Activated naive CD4-positive, alpha-beta T cell treated with anti-CD3 and anti-CD28 coated beads, Interleukin-2, amount 10 ng/mL, durations not matched to agents 7 days and 5 days (primary cell): ENCODE data around the gene DAZAP1.
"Not testable (repeated sequence)": the region's sequence is repeated elsewhere in the genome, so short reads cannot be mapped to it uniquely, and the experiment has no call there.

Experiments used
- CTCF ChIA-PET: fragments of 350-600 bp; sonication (Branson Sonifier 250); formaldehyde crosslinking; loops from one replicate; lab custom pipeline; 2021; ENCODE audit warnings: antibody characterized with exemption; lab: Charles Lee
- DNase-seq: peaks from one replicate; pipeline ENCODE4 v3.0.0-alpha.2; 2020
- H3K27ac Mint-ChIP-seq: one replicate; pipeline ENCODE4 v1.8.0; 2021; ENCODE audit warnings: mild to moderate bottlenecking, moderate library complexity, mixed read lengths
- H3K27me3 Mint-ChIP-seq: one replicate; pipeline ENCODE4 v1.8.0; 2021; ENCODE audit warnings: mild to moderate bottlenecking, mixed read lengths
- H3K36me3 Mint-ChIP-seq: one replicate; pipeline ENCODE4 v1.8.0; 2021; ENCODE audit warnings: mixed read lengths
- H3K4me1 Mint-ChIP-seq: one replicate; pipeline ENCODE4 v1.8.0; 2021; ENCODE audit warnings: mixed read lengths
- H3K4me3 Mint-ChIP-seq: one replicate; pipeline ENCODE4 v1.8.0; 2021; ENCODE audit warnings: mild to moderate bottlenecking, moderate library complexity, mixed read lengths
- H3K9me3 Mint-ChIP-seq: one replicate; pipeline ENCODE4 v1.8.0; 2021; ENCODE audit warnings: mixed read lengths

The DAZAP1 gene

DNA sequence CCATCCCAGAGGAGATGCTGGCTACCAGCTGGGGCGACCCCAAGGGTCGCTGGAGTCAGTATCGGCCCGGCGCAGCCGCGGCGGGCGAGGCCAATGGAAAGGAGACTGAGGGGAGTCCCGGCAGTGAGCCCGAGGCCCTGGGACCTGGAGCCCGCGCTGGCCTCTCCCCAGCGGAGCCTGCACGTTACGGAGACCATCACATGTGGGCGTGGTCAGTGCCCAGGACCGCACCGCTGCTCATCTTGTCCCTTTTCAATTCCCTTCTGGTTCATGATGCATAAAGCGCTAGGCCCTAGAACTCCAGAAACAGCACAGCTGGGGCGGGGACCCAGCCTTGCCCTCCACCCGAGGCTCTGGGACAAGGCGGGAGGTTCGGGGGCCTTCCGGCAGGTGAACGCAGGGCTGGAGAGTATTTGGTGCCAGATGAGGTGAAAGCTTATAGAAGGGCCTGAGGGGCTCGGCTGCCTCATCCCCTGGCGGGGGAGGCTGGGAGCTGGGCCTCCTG lies 63.7 kb downstream of the DAZAP1 start:
- H3K4me3 Mint-ChIP-seq: peak overlapping the region; percentile 66
- no peaks in the 10 kb centered on the region for H3K36me3 Mint-ChIP-seq
- DNase-seq: peak; percentile 54
- no peaks in the 10 kb centered on the region for H3K9me3 Mint-ChIP-seq
- CTCF ChIA-PET: interaction anchor here (0.6 kb wide), 1 partner anchor 205 kb away, joined by 3 read pairs; no protein-coding TSS in a partner anchor
- no peak overlapping the region for H3K27ac Mint-ChIP-seq
- peaks cover 20% of the 10 kb centered on the region for H3K4me1 Mint-ChIP-seq
- H3K27me3 Mint-ChIP-seq: peaks cover 72% of the 10 kb centered on the region

- Mint-ChIP-seq H3K27me3 (peaks cover 66% of the 10 kb centered on the region), H3K9me3 (no peaks in the 10 kb centered on the region), H3K4me1 (peaks cover 21% of the 10 kb centered on the region), H3K36me3 (no peaks in the 10 kb centered on the region), H3K27ac (no peak overlapping the region), H3K4me3 (no peak overlapping the region)
- CTCF ChIA-PET: interaction anchor here (0.6 kb wide), 1 partner anchor 205 kb away, joined by 3 read pairs; no protein-coding TSS in a partner anchor
- peak; percentile 45 for DNase-seq
Observed at GRCh38 chr19:1471515-1472160, 64.3 kb downstream of the DAZAP1 start.

DNA sequence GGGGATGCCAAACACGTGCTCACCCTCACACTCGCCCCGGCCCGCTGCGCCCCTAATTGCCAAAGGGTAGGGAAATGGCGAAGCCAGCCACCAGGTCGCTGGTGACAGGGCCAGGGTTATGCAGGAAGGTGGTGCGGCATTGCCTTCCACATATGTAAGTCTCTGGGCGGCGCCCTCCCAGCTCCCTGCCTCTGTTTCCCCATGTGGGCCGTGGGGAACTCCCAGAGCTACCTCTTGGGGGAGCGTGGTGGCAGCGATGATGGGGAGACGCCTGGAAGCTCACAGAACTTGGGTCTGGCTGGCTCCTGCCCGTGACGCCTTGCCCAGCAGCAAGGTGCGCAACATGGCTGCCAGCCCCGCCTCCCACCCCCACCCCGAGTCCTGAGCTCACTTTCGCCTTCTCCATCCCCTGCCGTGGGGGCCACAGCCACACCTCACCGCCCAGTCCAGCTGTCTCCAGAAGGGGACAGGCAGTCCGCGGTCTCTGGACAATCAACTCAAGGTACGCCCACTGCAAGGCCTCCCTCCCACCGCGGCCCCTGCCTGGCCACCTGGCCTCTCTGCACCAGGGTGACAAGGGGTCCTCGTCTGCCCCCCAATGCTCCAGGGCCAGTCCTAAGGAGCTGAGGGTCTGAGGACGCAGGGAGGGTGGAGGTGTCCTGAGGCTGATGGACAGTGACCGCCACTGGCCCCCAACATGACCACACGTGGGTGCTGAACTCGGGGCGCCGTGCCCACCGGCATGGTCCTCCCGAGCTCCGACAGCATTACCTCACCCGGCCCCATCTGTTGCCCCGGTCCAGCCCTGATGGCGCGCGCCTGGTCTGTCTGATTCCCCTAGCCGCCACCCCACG lies 65.1 kb downstream of the DAZAP1 start:
- H3K4me3 Mint-ChIP-seq: no peak overlapping the region
- no peaks in the 10 kb centered on the region for H3K9me3 Mint-ChIP-seq
- no peak for DNase-seq
- no peak overlapping the region for H3K27ac Mint-ChIP-seq
- H3K4me1 Mint-ChIP-seq: peaks cover 26% of the 10 kb centered on the region
- peaks cover 3% of the 10 kb centered on the region for H3K36me3 Mint-ChIP-seq
- CTCF ChIA-PET: interaction anchor here (0.7 kb wide), 1 partner anchor 27 kb away, joined by 3 read pairs; no protein-coding TSS in a partner anchor
- H3K27me3 Mint-ChIP-seq: peaks cover 58% of the 10 kb centered on the region

GRCh38 chr19:1473085-1473851 lies 65.9 kb downstream of the DAZAP1 start:
- no peak for DNase-seq
- H3K27me3 Mint-ChIP-seq: peaks cover 50% of the 10 kb centered on the region
- H3K36me3 Mint-ChIP-seq: peaks cover 4% of the 10 kb centered on the region
- H3K4me3 Mint-ChIP-seq: no peak overlapping the region
- H3K27ac Mint-ChIP-seq: no peak overlapping the region
- CTCF ChIA-PET: no interaction called here
- H3K9me3 Mint-ChIP-seq: no peaks in the 10 kb centered on the region
- peaks cover 31% of the 10 kb centered on the region for H3K4me1 Mint-ChIP-seq

DNA sequence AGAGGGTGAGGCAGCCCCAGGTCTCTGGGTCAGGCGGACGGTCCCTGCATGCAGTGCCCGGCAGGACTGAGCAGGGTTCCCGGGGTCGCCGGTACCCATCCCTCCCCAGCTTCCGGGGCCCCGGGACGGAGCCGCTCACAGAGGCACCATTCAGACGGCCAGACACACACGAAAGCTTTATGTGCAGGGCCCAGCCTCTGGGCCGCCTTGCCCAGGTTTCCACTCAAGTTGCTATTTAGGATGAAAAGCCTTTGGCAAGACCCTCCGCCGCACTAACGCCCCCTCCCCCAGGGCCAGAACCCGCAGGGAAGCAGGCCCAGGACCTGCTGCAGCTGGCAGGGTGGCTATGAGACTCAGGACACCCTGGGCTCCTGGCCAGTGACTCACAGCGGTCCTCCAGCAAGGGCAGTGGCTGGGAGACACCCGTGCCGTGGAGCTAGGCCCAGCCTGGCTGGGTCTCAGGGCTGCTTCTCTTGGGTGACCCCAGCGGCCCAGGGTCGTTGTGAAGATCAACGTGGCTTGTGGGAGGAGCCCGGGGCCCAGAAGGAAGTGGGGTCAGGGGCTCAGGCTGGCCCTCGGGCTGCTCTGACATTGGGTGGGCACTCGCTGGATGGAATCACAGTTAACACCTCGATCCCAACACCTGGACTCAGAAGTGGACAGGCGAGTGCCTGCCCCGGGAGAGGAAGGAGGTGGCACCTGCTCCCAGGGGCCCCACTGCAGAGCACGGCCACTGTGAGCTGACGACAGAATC lies 66.8 kb downstream of the DAZAP1 start:
- CTCF ChIA-PET: no interaction called here
- H3K36me3 Mint-ChIP-seq: peaks cover 6% of the 10 kb centered on the region
- no peak for DNase-seq
- peaks cover 44% of the 10 kb centered on the region for H3K27me3 Mint-ChIP-seq
- no peaks in the 10 kb centered on the region for H3K9me3 Mint-ChIP-seq
- no peak overlapping the region for H3K27ac Mint-ChIP-seq
- peaks cover 33% of the 10 kb centered on the region for H3K4me1 Mint-ChIP-seq
- H3K4me3 Mint-ChIP-seq: no peak overlapping the region

DNA sequence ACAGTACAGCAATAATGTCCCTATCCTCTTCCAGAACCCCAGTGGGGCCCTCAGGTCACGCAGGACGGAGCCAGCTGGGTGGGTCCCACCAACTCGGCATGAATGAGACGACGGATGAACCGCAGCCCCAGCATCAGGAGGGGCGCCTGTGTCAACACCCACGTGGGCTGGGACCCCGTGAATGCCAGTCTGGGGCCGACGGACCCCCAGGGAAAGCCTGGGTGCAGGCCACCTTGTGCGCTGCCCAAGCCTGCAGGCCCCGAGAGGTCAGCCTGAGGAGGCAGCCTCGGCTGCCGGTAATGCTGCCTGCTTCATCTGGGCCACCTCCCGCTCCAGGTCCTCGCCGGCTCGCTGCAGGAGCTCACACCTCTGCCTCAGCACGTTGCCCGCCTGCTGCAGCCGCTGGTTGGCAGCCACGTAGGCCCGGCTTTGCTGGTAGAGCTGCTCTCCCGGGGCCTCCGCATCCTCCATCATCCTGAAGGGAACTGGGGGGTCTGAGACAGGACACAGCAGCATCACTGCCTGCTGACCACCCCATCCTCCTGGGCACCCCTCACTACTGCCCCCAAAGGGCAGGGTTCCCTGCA lies 67.5 kb downstream of the DAZAP1 start:
- DNase-seq: no peak
- Mint-ChIP-seq H3K4me3 (no peak overlapping the region), H3K36me3 (peaks cover 6% of the 10 kb centered on the region), H3K27ac (no peak overlapping the region), H3K9me3 (no peaks in the 10 kb centered on the region), H3K27me3 (peaks cover 45% of the 10 kb centered on the region), H3K4me1 (peaks cover 39% of the 10 kb centered on the region)
- CTCF ChIA-PET: interaction anchor here (1.2 kb wide), 1 partner anchor 28 kb away, joined by 4 read pairs; no protein-coding TSS in a partner anchor

DNA sequence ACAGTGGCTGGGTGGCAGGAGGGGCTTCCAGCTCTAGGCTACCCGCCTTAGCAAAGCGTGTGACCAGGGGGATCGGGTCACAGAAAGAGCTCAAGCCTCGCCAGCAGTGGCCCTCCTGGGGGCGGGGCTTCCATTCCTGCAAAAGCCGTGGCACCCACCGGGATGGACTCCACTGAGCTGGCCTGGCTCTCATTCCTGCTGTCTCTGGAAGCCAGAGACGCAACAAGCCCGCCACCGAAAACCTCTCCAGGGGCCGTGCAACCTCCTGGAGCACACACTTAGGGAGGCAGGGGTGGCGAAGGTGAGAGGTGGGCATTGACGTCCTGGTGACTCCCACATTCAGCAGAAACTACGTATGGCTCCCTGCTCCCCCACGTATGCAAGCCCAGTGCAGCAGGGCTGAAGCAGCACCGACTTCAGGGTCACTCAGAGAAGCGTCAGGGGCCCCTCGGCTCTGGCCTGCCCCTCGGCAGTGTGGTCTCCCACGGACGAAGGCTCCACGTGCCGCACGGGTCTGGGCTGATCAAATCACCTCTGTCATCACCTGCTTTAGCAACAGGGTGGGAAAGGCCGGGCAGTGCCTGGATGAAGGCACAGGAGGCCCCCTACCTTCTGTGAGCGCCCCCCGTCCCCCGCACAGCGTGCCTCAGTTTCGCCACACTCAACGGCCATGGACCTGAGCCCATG lies 68.5 kb downstream of the DAZAP1 start:
- Mint-ChIP-seq H3K9me3 (no peaks in the 10 kb centered on the region), H3K4me1 (peaks cover 39% of the 10 kb centered on the region), H3K4me3 (no peak overlapping the region), H3K36me3 (peaks cover 6% of the 10 kb centered on the region), H3K27ac (no peak overlapping the region), H3K27me3 (peaks cover 40% of the 10 kb centered on the region)
- CTCF ChIA-PET: interaction anchor here (1.2 kb wide), 1 partner anchor 27 kb away, joined by 4 read pairs; no protein-coding TSS in a partner anchor
- no peak for DNase-seq

DNA sequence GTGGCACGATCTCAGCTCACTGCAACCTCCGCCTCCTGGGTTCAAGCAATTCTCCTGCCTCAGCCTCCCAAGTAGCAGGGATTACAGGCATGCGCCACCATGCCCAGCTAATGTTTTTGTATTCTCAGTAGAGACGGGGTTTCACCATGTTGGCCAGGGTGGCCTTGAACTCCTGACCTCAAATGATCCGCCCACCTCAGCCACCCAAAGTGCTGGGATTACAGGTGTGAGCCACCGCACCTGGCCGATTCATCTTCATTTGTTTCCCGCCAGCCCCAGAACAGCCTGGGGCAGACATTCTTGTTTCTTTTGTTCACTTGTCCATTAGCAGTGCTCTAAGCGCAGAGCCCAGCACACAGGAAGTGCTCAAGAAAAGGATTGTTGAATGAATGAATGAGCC lies 69.7 kb downstream of the DAZAP1 start:
- not testable (repeated sequence) for H3K27ac Mint-ChIP-seq, H3K36me3 Mint-ChIP-seq, H3K9me3 Mint-ChIP-seq, DNase-seq
- Mint-ChIP-seq H3K4me3 (peak overlapping the region; percentile 41), H3K4me1 (peaks cover 29% of the 10 kb centered on the region), H3K27me3 (peaks cover 33% of the 10 kb centered on the region)
- CTCF ChIA-PET: interaction anchor here (0.7 kb wide), 1 partner anchor 301 kb away, joined by 3 read pairs; no protein-coding TSS in a partner anchor

DNA sequence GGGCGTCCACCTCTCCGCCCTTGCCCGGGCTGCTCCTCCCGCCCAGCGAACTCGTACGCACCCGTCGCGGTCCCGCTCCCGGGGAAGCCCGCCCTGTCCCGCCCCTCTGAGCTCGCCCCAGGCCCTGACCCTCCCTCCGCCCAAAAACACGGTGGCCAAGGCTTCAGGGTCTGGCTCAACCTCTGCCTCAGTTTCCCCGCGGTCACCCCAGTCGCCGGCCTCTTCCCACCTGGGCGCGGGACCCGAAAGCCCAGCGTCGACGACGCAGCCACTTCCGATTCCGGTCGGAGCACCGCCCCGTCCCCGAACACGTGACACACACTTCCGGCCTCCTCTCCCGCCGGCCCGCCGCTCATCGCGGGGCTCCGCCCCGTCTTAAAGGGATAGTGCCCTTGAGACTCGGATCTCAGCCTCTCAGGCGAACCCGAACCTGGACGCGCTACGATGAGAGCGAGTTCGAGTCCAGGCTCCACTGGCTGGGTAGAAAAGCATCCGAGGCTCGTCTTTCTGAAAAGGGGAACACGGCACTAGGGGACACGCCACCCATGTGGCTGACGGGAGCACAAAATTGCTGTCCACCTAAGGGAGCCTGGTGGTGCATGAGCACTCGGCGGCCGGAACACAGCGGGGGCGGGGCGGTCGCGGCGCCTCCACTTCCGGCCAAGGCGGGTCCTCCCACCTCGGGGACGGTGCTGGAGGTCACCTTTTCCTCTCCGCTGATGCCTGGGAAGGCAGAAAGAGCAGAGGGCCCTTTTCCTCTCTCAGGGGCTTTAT lies 71.7 kb downstream of the DAZAP1 start, which contains the start of gene C19orf25:
TSS of gene C19orf25 (minus strand) at position 282 of the 774 bp plus-strand sequence. CDS start 312 bp downstream, outside the sequence.
- Mint-ChIP-seq H3K4me1 (peaks cover 25% of the 10 kb centered on the region), H3K4me3 (peak within 1 kb of the TSS; percentile 93), H3K27ac (peak within 1 kb of the TSS; percentile 91), H3K36me3 (peaks cover 6% of the 10 kb centered on the region), H3K27me3 (peaks cover 16% of the 10 kb centered on the region), H3K9me3 (no peaks in the 10 kb centered on the region)
- CTCF ChIA-PET: no interaction called here
- peak; percentile 96 for DNase-seq

GRCh38 chr19:1481224-1481892 lies 74.0 kb downstream of the DAZAP1 start:
- Mint-ChIP-seq H3K4me3 (no peak overlapping the region), H3K27ac (no peak overlapping the region), H3K9me3 (no peaks in the 10 kb centered on the region), H3K36me3 (peaks cover 6% of the 10 kb centered on the region), H3K4me1 (peaks cover 25% of the 10 kb centered on the region), H3K27me3 (peaks cover 14% of the 10 kb centered on the region)
- CTCF ChIA-PET: no interaction called here
- no peak for DNase-seq

- Mint-ChIP-seq H3K27ac (no peak overlapping the region), H3K9me3 (no peaks in the 10 kb centered on the region), H3K4me1 (peaks cover 24% of the 10 kb centered on the region), H3K4me3 (no peak overlapping the region), H3K27me3 (peaks cover 14% of the 10 kb centered on the region), H3K36me3 (peaks cover 6% of the 10 kb centered on the region)
- DNase-seq: no peak
- CTCF ChIA-PET: no interaction called here
Observed at GRCh38 chr19:1481893-1482360, 74.5 kb downstream of the DAZAP1 start.
